WTC11 (cell line): ENCODE data around the gene CGNL1. TPM values are rescaled to one million over a fixed set of nuclear protein-coding genes. Genes with fewer than 3 reads are reported as not detected.

Experiments
- ATAC-seq: fragments of 200-7000 bp; cut with Tn5 transposase; 2 replicates; pipeline ENCODE4 v1.10.0; 2021; ENCODE audit warnings: mild to moderate bottlenecking, moderate library complexity
- CTCF ChIA-PET: fragments of 300-600 bp; sonication (Branson Sonifier 250); formaldehyde crosslinking; loops from one replicate; lab custom pipeline; 2021; ENCODE audit warnings: antibody characterized with exemption; lab: Charles Lee
- POLR2A ChIA-PET: fragments of 350-600 bp; sonication (Branson Sonifier 250); formaldehyde crosslinking; loops from one replicate; lab custom pipeline; 2021; ENCODE audit warnings: antibody characterized with exemption; lab: Charles Lee
- DNase-seq: peaks from one replicate; pipeline ENCODE4 v3.0.0; 2021; ENCODE audit warnings: low spot score
- H3K27ac Mint-ChIP-seq: 2 replicates; pipeline ENCODE4 v1.8.0; 2021; ENCODE audit warnings: mixed read lengths
- H3K27me3 Mint-ChIP-seq: 2 replicates; pipeline ENCODE4 v1.8.0; 2021; ENCODE audit warnings: low read depth, mild to moderate bottlenecking, moderate library complexity, mixed read lengths
- H3K36me3 Mint-ChIP-seq: 2 replicates; pipeline ENCODE4 v1.8.0; 2021; ENCODE audit warnings: mixed read lengths
- H3K4me1 Mint-ChIP-seq: 2 replicates; pipeline ENCODE4 v1.8.0; 2022; ENCODE audit warnings: mixed read lengths
- H3K4me3 Mint-ChIP-seq: 2 replicates; pipeline ENCODE4 v1.8.0; 2021; ENCODE audit warnings: mild to moderate bottlenecking, moderate library complexity, mixed read lengths
- H3K9me3 Mint-ChIP-seq: 2 replicates; pipeline ENCODE4 v1.8.0; 2021; ENCODE audit warnings: mixed read lengths
- ATF1 ChIP-seq: sonication (generic); formaldehyde crosslinking; IDR thresholded peaks from 2 replicates; pipeline ENCODE4 v1.8.1; 2023; ENCODE audit warnings: mild to moderate bottlenecking, moderate library complexity, missing genetic modification reagents
- FOXK1 ChIP-seq: sonication (generic); formaldehyde crosslinking; IDR thresholded peaks from 2 replicates; pipeline ENCODE4 v1.8.0; 2022; ENCODE audit warnings: mild to moderate bottlenecking, moderate library complexity, missing genetic modification reagents
- JUN ChIP-seq: sonication (generic); formaldehyde crosslinking; IDR thresholded peaks from 2 replicates; pipeline ENCODE4 v1.8.0; 2023; ENCODE audit warnings: mild to moderate bottlenecking, missing genetic modification reagents
- SMAD4 ChIP-seq: sonication (generic); formaldehyde crosslinking; IDR thresholded peaks from 2 replicates; pipeline ENCODE4 v1.8.0; 2022; ENCODE audit warnings: mild to moderate bottlenecking, missing genetic modification reagents
- TEAD1 ChIP-seq: sonication (generic); formaldehyde crosslinking; IDR thresholded peaks from 2 replicates; pipeline ENCODE4 v1.8.0; 2022; ENCODE audit warnings: mild to moderate bottlenecking, missing genetic modification reagents
- TP53 ChIP-seq: sonication (generic); formaldehyde crosslinking; IDR thresholded peaks from 2 replicates; pipeline ENCODE4 v1.8.1; 2023; ENCODE audit warnings: mild to moderate bottlenecking, missing genetic modification reagents
- ZNF219 ChIP-seq: sonication (generic); formaldehyde crosslinking; IDR thresholded peaks from 2 replicates; pipeline ENCODE4 v1.8.0; 2023; ENCODE audit warnings: missing genetic modification reagents, mild to moderate bottlenecking, borderline replicate concordance
- ZNF232 ChIP-seq: sonication (generic); formaldehyde crosslinking; IDR thresholded peaks from 2 replicates; pipeline ENCODE4 v1.8.0; 2022; ENCODE audit warnings: mild to moderate bottlenecking, missing genetic modification reagents
- ZNF416 ChIP-seq: fragments of 250-450 bp; sonication (Bioruptor Pico); IDR thresholded peaks from 2 replicates; pipeline ENCODE4 v1.9.0; 2021; ENCODE audit warnings: mild to moderate bottlenecking, inconsistent platforms
- ZNF423 ChIP-seq: fragments of 250-450 bp; sonication (Bioruptor Pico); IDR thresholded peaks from 2 replicates; pipeline ENCODE4 v2.1.2; 2022; ENCODE audit warnings: mild to moderate bottlenecking, moderate library complexity
- total RNA-seq: library from RNA; stranded (reverse); gene quantifications from 3 replicates; pipeline ENCODE4 v1.2.3, GENCODE V29; 2021
- TF ChIP-seq, protein P1 (sequence below): fragments of 250-450 bp; sonication (Bioruptor Pico); IDR thresholded peaks from 2 replicates; pipeline ENCODE4 v1.9.0; 2021; ENCODE audit warnings: mild to moderate bottlenecking, borderline replicate concordance
- TF ChIP-seq, protein P2 (sequence below): fragments of 250-450 bp; sonication (Bioruptor Pico); IDR thresholded peaks from 2 replicates; pipeline ENCODE4 v1.9.0; 2021; ENCODE audit warnings: mild to moderate bottlenecking
- TF ChIP-seq, protein P3 (sequence below): sonication (generic); formaldehyde crosslinking; IDR thresholded peaks from 2 replicates; pipeline ENCODE4 v1.8.1; 2023; ENCODE audit warnings: mild to moderate bottlenecking, missing genetic modification reagents, moderate library complexity
- TF ChIP-seq, protein P4 (sequence below): sonication (generic); formaldehyde crosslinking; IDR thresholded peaks from 2 replicates; pipeline ENCODE4 v1.8.1; 2022; ENCODE audit warnings: mild to moderate bottlenecking, moderate library complexity, missing genetic modification reagents
- TF ChIP-seq, protein P5 (sequence below): sonication (generic); formaldehyde crosslinking; IDR thresholded peaks from 2 replicates; pipeline ENCODE4 v1.8.1; 2022; ENCODE audit warnings: low read depth, missing genetic modification reagents, borderline replicate concordance
- TF ChIP-seq, protein P6 (sequence below): fragments of 250-450 bp; sonication (Bioruptor Pico); IDR thresholded peaks from 2 replicates; pipeline ENCODE4 v2.1.2; 2022; ENCODE audit warnings: mild to moderate bottlenecking, moderate library complexity
- TF ChIP-seq, protein P7 (sequence below): sonication (generic); formaldehyde crosslinking; conservative IDR thresholded peaks from 2 replicates; pipeline ENCODE4 v1.8.1; 2022; ENCODE audit warnings: mild to moderate bottlenecking, missing genetic modification reagents
- TF ChIP-seq, protein P8 (sequence below): fragments of 250-450 bp; sonication (Bioruptor Pico); conservative IDR thresholded peaks from 2 replicates; pipeline ENCODE4 v1.9.0; 2021; ENCODE audit warnings: mild to moderate bottlenecking
- TF ChIP-seq, protein P9 (sequence below): sonication (generic); formaldehyde crosslinking; IDR thresholded peaks from 2 replicates; pipeline ENCODE4 v1.8.1; 2023; ENCODE audit warnings: mild to moderate bottlenecking, missing genetic modification reagents, moderate library complexity

CGNL1 gene
- total RNA-seq, 1 experiment from 2014 or later: 57.3 TPM

DNA sequence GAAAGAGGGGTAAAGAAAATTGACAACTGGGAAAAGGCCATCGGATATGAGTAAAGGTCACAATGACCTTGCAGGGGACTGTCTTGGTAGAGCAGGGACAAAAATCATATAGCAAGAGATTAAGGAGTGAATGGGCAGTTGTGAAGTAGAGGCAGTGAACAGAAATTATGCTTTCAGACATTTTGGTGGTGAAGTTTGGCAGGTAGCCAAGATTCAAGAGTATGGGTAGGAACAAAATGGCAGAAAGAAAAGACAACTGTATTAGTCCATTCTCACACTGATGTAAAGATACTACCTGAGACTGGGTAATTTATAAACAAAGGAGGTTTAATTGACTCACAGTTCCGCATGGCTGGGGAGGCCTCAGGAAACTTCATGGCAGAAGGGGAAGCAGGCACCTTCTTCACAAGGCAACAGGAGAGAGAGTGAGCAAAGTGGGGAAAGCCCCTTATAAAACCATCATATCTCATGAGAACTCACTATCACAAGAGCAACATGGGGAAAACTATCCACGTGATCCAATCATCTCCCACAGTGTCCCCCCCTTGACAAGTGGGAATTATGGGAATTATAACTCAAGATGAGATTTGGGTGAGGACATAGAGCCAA is 84.0 kb downstream of the CGNL1 start:
- ChIA-PET POLR2A (no interaction called here), CTCF (no interaction called here)
- ATAC-seq (no peak), DNase-seq (no peak)
- H3K27me3 Mint-ChIP-seq: no peaks in the 10 kb centered on the region
- no peak overlapping the region for H3K4me3 Mint-ChIP-seq
- H3K36me3 Mint-ChIP-seq: peaks cover 33% of the 10 kb centered on the region
- no peak overlapping the region for H3K27ac Mint-ChIP-seq
- H3K9me3 Mint-ChIP-seq: no peaks in the 10 kb centered on the region
- no peaks in the 10 kb centered on the region for H3K4me1 Mint-ChIP-seq
- TF ChIP-seq, protein P1, sequence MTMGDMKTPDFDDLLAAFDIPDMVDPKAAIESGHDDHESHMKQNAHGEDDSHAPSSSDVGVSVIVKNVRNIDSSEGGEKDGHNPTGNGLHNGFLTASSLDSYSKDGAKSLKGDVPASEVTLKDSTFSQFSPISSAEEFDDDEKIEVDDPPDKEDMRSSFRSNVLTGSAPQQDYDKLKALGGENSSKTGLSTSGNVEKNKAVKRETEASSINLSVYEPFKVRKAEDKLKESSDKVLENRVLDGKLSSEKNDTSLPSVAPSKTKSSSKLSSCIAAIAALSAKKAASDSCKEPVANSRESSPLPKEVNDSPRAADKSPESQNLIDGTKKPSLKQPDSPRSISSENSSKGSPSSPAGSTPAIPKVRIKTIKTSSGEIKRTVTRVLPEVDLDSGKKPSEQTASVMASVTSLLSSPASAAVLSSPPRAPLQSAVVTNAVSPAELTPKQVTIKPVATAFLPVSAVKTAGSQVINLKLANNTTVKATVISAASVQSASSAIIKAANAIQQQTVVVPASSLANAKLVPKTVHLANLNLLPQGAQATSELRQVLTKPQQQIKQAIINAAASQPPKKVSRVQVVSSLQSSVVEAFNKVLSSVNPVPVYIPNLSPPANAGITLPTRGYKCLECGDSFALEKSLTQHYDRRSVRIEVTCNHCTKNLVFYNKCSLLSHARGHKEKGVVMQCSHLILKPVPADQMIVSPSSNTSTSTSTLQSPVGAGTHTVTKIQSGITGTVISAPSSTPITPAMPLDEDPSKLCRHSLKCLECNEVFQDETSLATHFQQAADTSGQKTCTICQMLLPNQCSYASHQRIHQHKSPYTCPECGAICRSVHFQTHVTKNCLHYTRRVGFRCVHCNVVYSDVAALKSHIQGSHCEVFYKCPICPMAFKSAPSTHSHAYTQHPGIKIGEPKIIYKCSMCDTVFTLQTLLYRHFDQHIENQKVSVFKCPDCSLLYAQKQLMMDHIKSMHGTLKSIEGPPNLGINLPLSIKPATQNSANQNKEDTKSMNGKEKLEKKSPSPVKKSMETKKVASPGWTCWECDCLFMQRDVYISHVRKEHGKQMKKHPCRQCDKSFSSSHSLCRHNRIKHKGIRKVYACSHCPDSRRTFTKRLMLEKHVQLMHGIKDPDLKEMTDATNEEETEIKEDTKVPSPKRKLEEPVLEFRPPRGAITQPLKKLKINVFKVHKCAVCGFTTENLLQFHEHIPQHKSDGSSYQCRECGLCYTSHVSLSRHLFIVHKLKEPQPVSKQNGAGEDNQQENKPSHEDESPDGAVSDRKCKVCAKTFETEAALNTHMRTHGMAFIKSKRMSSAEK (CRISPR knock-in tag): no peak
- TF ChIP-seq, protein P2, sequence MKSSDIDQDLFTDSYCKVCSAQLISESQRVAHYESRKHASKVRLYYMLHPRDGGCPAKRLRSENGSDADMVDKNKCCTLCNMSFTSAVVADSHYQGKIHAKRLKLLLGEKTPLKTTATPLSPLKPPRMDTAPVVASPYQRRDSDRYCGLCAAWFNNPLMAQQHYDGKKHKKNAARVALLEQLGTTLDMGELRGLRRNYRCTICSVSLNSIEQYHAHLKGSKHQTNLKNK (CRISPR knock-in tag): no peak
- no peak for TF ChIP-seq SMAD4 (CRISPR knock-in tag)
- TF ChIP-seq, protein P3, sequence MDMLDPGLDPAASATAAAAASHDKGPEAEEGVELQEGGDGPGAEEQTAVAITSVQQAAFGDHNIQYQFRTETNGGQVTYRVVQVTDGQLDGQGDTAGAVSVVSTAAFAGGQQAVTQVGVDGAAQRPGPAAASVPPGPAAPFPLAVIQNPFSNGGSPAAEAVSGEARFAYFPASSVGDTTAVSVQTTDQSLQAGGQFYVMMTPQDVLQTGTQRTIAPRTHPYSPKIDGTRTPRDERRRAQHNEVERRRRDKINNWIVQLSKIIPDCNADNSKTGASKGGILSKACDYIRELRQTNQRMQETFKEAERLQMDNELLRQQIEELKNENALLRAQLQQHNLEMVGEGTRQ (CRISPR knock-in tag): no peak
- no peak for TF ChIP-seq FOXK1 (CRISPR knock-in tag)
- no peak for TF ChIP-seq ZNF232 (CRISPR knock-in tag)
- TF ChIP-seq, protein P4, sequence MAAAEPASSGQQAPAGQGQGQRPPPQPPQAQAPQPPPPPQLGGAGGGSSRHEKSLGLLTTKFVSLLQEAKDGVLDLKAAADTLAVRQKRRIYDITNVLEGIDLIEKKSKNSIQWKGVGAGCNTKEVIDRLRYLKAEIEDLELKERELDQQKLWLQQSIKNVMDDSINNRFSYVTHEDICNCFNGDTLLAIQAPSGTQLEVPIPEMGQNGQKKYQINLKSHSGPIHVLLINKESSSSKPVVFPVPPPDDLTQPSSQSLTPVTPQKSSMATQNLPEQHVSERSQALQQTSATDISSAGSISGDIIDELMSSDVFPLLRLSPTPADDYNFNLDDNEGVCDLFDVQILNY (CRISPR knock-in tag): no peak
- TF ChIP-seq ZNF219 (CRISPR knock-in tag): no peak
- TF ChIP-seq, protein P5, sequence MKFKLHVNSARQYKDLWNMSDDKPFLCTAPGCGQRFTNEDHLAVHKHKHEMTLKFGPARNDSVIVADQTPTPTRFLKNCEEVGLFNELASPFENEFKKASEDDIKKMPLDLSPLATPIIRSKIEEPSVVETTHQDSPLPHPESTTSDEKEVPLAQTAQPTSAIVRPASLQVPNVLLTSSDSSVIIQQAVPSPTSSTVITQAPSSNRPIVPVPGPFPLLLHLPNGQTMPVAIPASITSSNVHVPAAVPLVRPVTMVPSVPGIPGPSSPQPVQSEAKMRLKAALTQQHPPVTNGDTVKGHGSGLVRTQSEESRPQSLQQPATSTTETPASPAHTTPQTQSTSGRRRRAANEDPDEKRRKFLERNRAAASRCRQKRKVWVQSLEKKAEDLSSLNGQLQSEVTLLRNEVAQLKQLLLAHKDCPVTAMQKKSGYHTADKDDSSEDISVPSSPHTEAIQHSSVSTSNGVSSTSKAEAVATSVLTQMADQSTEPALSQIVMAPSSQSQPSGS: no peak
- no peak for TF ChIP-seq TP53 (CRISPR knock-in tag)

DNA sequence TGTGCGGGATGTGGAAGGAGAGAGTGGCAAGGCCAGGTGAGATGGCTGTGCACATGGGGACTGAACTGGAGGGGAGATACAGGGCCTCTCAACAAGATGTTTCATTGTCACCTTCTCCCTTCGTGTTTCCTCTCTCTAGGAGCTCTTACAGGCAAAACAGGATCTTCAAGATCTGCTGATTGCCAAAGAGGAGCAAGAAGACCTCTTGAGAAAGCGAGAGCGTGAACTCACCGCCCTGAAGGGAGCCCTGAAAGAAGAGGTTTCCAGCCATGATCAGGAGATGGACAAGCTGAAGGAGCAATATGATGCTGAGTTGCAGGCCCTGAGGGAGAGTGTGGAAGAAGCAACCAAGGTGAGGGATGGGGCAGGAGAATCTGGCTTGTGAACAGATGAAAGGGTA is 85.2 kb downstream of the CGNL1 start:
- Mint-ChIP-seq H3K36me3 (peaks cover 26% of the 10 kb centered on the region), H3K4me1 (no peaks in the 10 kb centered on the region), H3K27ac (no peak overlapping the region), H3K9me3 (no peaks in the 10 kb centered on the region), H3K4me3 (no peak overlapping the region), H3K27me3 (no peaks in the 10 kb centered on the region)
- DNase-seq: no peak
- no peak for ATAC-seq
- CTCF ChIA-PET: interaction anchor here (0.8 to 1.1 kb wide), 2 partner anchors 66 to 120 kb away, joined by 3 to 4 read pairs; no protein-coding TSS in a partner anchor
- POLR2A ChIA-PET: no interaction called here
- TF ChIP-seq, protein P6, sequence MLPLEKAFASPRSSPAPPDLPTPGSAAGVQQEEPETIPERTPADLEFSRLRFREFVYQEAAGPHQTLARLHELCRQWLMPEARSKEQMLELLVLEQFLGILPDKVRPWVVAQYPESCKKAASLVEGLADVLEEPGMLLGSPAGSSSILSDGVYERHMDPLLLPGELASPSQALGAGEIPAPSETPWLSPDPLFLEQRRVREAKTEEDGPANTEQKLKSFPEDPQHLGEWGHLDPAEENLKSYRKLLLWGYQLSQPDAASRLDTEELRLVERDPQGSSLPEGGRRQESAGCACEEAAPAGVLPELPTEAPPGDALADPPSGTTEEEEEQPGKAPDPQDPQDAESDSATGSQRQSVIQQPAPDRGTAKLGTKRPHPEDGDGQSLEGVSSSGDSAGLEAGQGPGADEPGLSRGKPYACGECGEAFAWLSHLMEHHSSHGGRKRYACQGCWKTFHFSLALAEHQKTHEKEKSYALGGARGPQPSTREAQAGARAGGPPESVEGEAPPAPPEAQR (CRISPR knock-in tag): no peak
- TF ChIP-seq ATF1 (CRISPR knock-in tag): no peak
- TF ChIP-seq, protein P5: no peak
- TF ChIP-seq, protein P7, sequence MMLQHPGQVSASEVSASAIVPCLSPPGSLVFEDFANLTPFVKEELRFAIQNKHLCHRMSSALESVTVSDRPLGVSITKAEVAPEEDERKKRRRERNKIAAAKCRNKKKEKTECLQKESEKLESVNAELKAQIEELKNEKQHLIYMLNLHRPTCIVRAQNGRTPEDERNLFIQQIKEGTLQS: no peak
- no peak for TF ChIP-seq JUN (CRISPR knock-in tag)
- no peak for TF ChIP-seq ZNF416
- TF ChIP-seq, protein P8, sequence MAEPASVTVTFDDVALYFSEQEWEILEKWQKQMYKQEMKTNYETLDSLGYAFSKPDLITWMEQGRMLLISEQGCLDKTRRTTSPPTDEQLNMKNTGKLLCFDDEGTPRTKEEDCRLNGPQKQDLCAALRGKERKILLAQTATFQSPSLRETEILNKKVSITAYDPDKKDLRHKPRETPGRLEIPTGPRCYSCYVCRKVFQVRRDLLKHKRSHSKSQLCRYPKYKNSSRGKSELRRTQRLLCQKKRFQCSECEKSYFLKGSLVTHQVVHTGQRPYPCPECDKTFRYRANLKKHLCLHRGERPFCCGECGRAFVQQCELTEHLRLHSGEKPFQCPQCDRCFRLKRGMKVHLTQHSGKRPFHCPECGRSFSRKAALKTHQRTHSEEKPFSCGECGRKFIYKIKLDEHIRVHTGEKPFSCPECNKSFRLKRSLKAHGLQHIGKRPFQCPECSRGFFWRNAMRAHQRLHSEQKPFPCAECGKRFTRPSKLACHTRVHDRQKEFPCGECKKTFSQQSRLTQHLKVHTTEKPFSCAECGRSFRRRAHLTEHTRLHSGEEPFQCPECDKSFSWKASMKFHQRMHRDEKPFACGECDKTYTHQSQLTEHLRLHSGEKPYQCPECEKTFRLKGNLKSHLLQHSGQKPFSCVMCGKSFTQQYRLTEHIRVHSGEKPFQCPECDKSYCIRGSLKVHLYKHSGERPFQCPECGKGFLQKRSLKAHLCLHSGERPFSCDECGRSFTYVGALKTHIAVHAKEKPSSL (CRISPR knock-in tag): no peak
- TF ChIP-seq ZNF423 (CRISPR knock-in tag): no peak
- TF ChIP-seq, protein P9, sequence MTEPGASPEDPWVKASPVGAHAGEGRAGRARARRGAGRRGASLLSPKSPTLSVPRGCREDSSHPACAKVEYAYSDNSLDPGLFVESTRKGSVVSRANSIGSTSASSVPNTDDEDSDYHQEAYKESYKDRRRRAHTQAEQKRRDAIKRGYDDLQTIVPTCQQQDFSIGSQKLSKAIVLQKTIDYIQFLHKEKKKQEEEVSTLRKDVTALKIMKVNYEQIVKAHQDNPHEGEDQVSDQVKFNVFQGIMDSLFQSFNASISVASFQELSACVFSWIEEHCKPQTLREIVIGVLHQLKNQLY (CRISPR knock-in tag): no peak
- no peak for TF ChIP-seq TEAD1 (CRISPR knock-in tag)
